H9 (cell line): ENCODE results near the gene DBNL. TPM values are rescaled to one million over a fixed set of nuclear protein-coding genes. Genes with fewer than 3 reads are reported as not detected.

Source experiments
- DNase-seq: peaks from one replicate; pipeline ENCODE4 v3.0.0-alpha.2; 2017
- H2AFZ ChIP-seq: one replicate; pipeline ENCODE4 v1.6.1; 2013; ENCODE audit warnings: mild to moderate bottlenecking, low read length, control low read depth, moderate library complexity
- H2AK5ac ChIP-seq: 2 replicates; pipeline ENCODE4 v1.6.1; 2013; ENCODE audit warnings: low read length, control low read depth, mixed read lengths; ENCODE audit not compliant: insufficient read length
- H2BK120ac ChIP-seq: one replicate; pipeline ENCODE4 v1.6.1; 2013; ENCODE audit warnings: low read depth, mild to moderate bottlenecking, low read length, control low read depth, inconsistent platforms; ENCODE audit not compliant: poor library complexity, severe bottlenecking
- H2BK12ac ChIP-seq: 2 replicates; pipeline ENCODE4 v1.6.1; 2013; ENCODE audit warnings: low read length, control low read depth, mixed read lengths, low read depth; ENCODE audit not compliant: insufficient read length
- H2BK15ac ChIP-seq: 2 replicates; pipeline ENCODE4 v1.6.1; 2013; ENCODE audit warnings: low read depth, low read length, control low read depth
- H2BK20ac ChIP-seq: one replicate; pipeline ENCODE4 v1.6.1; 2013; ENCODE audit warnings: low read depth, mild to moderate bottlenecking, low read length, control low read depth, inconsistent platforms; ENCODE audit not compliant: poor library complexity, severe bottlenecking
- H2BK5ac ChIP-seq: 2 replicates; pipeline ENCODE4 v1.6.1; 2013; ENCODE audit warnings: low read length, control low read depth, mixed read lengths; ENCODE audit not compliant: insufficient read length
- H3K14ac ChIP-seq: 2 replicates; pipeline ENCODE4 v1.6.1; 2013; ENCODE audit warnings: low read length, control low read depth; ENCODE audit not compliant: insufficient read depth
- H3K18ac ChIP-seq: 2 replicates; pipeline ENCODE4 v1.6.1; 2013; ENCODE audit warnings: low read depth, mild to moderate bottlenecking, mixed read lengths, low read length, control low read depth; ENCODE audit not compliant: insufficient read length
- H3K23ac ChIP-seq: 2 replicates; pipeline ENCODE4 v1.6.1; 2013; ENCODE audit warnings: low read length, control low read depth, mixed read lengths, low read depth; ENCODE audit not compliant: insufficient read length
- H3K23me2 ChIP-seq: 2 replicates; pipeline ENCODE4 v1.6.1; 2013; ENCODE audit warnings: low read depth, mild to moderate bottlenecking, mixed read lengths, low read length, control low read depth; ENCODE audit not compliant: insufficient read length, poor library complexity, severe bottlenecking
- H3K27ac ChIP-seq: 2 replicates; pipeline ENCODE4 v1.5.1; 2013; ENCODE audit warnings: low read length, control low read depth, mixed read lengths, low read depth; ENCODE audit not compliant: insufficient read length
- H3K27me3 ChIP-seq: 2 replicates; pipeline ENCODE4 v1.6.1; 2013; ENCODE audit warnings: low read length, control low read depth, inconsistent platforms; ENCODE audit not compliant: insufficient read depth
- H3K4ac ChIP-seq: 2 replicates; pipeline ENCODE4 v1.6.1; 2013; ENCODE audit warnings: low read depth, mild to moderate bottlenecking, control low read depth, inconsistent platforms, low read length, moderate library complexity
- H3K4me1 ChIP-seq: 2 replicates; pipeline ENCODE4 v1.6.1; 2013; ENCODE audit warnings: low read length, control low read depth, inconsistent platforms; ENCODE audit not compliant: insufficient read depth
- H3K4me2 ChIP-seq: 2 replicates; pipeline ENCODE4 v1.6.1; 2013; ENCODE audit warnings: low read length, control low read depth, mixed read lengths; ENCODE audit not compliant: insufficient read length, insufficient read depth
- H3K56ac ChIP-seq: 2 replicates; pipeline ENCODE4 v1.6.1; 2013; ENCODE audit warnings: low read depth, mild to moderate bottlenecking, mixed read lengths, low read length, control low read depth; ENCODE audit not compliant: insufficient read length
- H3K79me1 ChIP-seq: 2 replicates; pipeline ENCODE4 v1.6.1; 2013; ENCODE audit warnings: low read depth, mild to moderate bottlenecking, moderate library complexity, low read length, control low read depth, inconsistent platforms; ENCODE audit not compliant: insufficient read depth, poor library complexity, severe bottlenecking
- H3K79me2 ChIP-seq: 2 replicates; pipeline ENCODE4 v1.6.1; 2013; ENCODE audit warnings: low read length, control low read depth, inconsistent platforms; ENCODE audit not compliant: insufficient read depth
- H3K9ac ChIP-seq: 2 replicates; pipeline ENCODE4 v1.6.1; 2013; ENCODE audit warnings: low read length, control low read depth, mixed read lengths; ENCODE audit not compliant: insufficient read length; ENCODE audit errors: extremely low read depth
- H3K9me3 ChIP-seq: one replicate; pipeline ENCODE4 v1.6.1; 2013; ENCODE audit warnings: low read depth, low read length, inconsistent platforms; ENCODE audit not compliant: control insufficient read depth
- H3T11ph ChIP-seq: one replicate; pipeline ENCODE4 v1.6.1; 2013; ENCODE audit warnings: mild to moderate bottlenecking, low read length, control low read depth, inconsistent platforms
- H4K20me1 ChIP-seq: one replicate; pipeline ENCODE4 v1.6.1; 2013; ENCODE audit not compliant: control insufficient read depth, insufficient read length, insufficient read depth
- H4K5ac ChIP-seq: 2 replicates; pipeline ENCODE4 v1.6.1; 2013; ENCODE audit warnings: low read depth, mild to moderate bottlenecking, mixed read lengths, low read length, control low read depth; ENCODE audit not compliant: insufficient read length
- H4K8ac ChIP-seq: replicated peaks from 2 replicates; pipeline ENCODE4 v1.6.1; 2013; ENCODE audit warnings: low read length, control low read depth, mixed read lengths, low read depth; ENCODE audit not compliant: insufficient read length
- H4K91ac ChIP-seq: 2 replicates; pipeline ENCODE4 v1.6.1; 2013; ENCODE audit warnings: low read depth, mild to moderate bottlenecking, moderate library complexity, mixed read lengths, low read length, control low read depth; ENCODE audit not compliant: insufficient read length
- H3K27ac Mint-ChIP-seq, 3 experiments: 2 replicates in 2 of 3; 3 replicates in 1 of 3; pipeline ENCODE4 v1.8.0; 2020 to 2021; ENCODE audit warnings: mixed read lengths in 3 of 3, mild to moderate bottlenecking in 1 of 3, moderate library complexity in 1 of 3
- H3K27me3 Mint-ChIP-seq: 2 replicates; pipeline ENCODE4 v1.8.0; 2021; ENCODE audit warnings: low read depth, mild to moderate bottlenecking, moderate library complexity, mixed read lengths
- H3K36me3 Mint-ChIP-seq, 3 experiments: 2 replicates in 2 of 3; 3 replicates in 1 of 3; pipeline ENCODE4 v1.8.0; 2020 to 2021; ENCODE audit warnings: low read depth in 3 of 3, mixed read lengths in 3 of 3; ENCODE audit not compliant: insufficient read depth in 1 of 3
- H3K4me1 Mint-ChIP-seq, 2 experiments: 2 replicates each; pipeline ENCODE4 v1.8.0; 2020; ENCODE audit warnings: mixed read lengths in 2 of 2
- H3K4me3 Mint-ChIP-seq, 2 experiments: 2 replicates in 1 of 2; 3 replicates in 1 of 2; pipeline ENCODE4 v1.8.0; 2020 to 2021; ENCODE audit warnings: mild to moderate bottlenecking in 2 of 2, mixed read lengths in 2 of 2, moderate library complexity in 1 of 2
- H3K9me3 Mint-ChIP-seq, 2 experiments: 2 replicates in 1 of 2; 3 replicates in 1 of 2; pipeline ENCODE4 v1.8.0; 2020; ENCODE audit warnings: mild to moderate bottlenecking in 2 of 2, mixed read lengths in 2 of 2, moderate library complexity in 1 of 2
- WGBS: extraction: QIAGEN DNeasy Blood & Tissue Kit; methylation state at CpG from one replicate; pipeline ENCODE4 v1.1.7; 2013; ENCODE audit warnings: missing lambda C conversion rate, low lambda C conversion rate, mixed read lengths; ENCODE audit not compliant: insufficient read length; ENCODE audit errors: extremely low coverage; 5-methylcytosine and 5-hydroxymethylcytosine counted together
- total RNA-seq: library from RNA; stranded (reverse); gene quantifications from 2 replicates; pipeline ENCODE4 v1.2.1, GENCODE V29; 2021
- TF ChIP-seq, protein P1 (sequence below): fragments of 200-600 bp; sonication (generic); conservative IDR thresholded peaks from 3 replicates; pipeline ENCODE4 v1.8.0; 2021; ENCODE audit warnings: antibody characterized with exemption, mild to moderate bottlenecking

DBNL gene
- total RNA-seq, 1 experiment from 2014 or later = 51.3 TPM

DNA sequence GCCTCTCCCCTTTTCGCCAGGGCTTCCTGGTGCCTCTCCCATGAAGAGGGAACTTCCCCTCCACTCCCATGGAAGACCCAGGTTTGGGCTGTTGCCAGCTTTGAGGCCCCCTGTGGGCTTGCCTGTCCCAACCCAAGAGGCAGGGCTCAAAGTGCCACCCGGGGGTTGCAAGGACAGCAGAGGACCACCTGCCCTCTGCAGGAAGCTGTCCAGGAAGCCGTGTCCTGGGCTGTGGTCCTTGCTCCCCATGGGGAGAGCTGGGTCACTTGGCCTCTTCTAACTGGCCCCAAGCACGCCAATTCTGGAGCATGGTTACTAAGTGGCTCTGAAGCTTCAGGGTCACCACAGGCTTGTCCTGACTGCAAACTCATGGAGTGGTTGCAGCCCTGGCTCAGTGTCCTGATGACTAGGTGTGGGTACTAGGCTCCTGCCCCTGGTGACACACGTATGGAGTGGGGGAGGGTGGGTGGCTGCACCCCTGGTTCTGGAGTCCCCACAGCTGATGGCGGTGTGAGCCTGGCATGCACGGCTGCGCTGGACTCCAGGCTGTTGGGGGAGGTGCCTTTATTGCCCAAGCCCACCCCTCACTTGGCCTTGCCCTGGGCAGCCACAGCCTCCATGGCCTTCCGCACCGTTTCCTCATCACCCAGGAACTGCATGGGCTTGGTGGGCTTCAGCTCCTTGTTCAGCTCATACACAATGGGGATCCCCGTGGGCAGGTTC lies 17.8 kb downstream of the DBNL start:
- Histone ChIP-seq H3K18ac (no peak overlapping the region), H4K8ac (no peak overlapping the region), H2AK5ac (no peak overlapping the region), H3K14ac (no peak overlapping the region), H3K56ac (no peak overlapping the region), H3K9me3 (no peaks in the 10 kb centered on the region), H2BK5ac (no peak overlapping the region), H3K4me1 (peaks cover 10% of the 10 kb centered on the region; the same call in 1 of the 2 replicates), H4K20me1 (no peaks in the 10 kb centered on the region), H4K91ac (no peak overlapping the region), H3K79me2 (no peaks in the 10 kb centered on the region), H3T11ph (no peak overlapping the region), H4K5ac (no peak overlapping the region), H3K27ac (no peak overlapping the region), H2AFZ (no peak overlapping the region), H2BK15ac (no peak overlapping the region), H2BK12ac (no peak overlapping the region), H3K4ac (no peak overlapping the region), H2BK20ac (no peak overlapping the region), H3K23ac (no peak overlapping the region), H3K79me1 (no peaks in the 10 kb centered on the region), H3K4me2 (no peak overlapping the region), H3K23me2 (no peaks in the 10 kb centered on the region), H2BK120ac (no peak overlapping the region), H3K27me3 (no peaks in the 10 kb centered on the region), H3K9ac (no peak overlapping the region)
- WGBS = no CpG with 5 or more reads among the region's 11 CpGs
- no peak for DNase-seq
- Mint-ChIP-seq H3K4me3 (no peak overlapping the region), H3K36me3 (peaks cover 14 to 42% (median 25%) of the 10 kb centered on the region in 3 experiments; a peak in 6 of 7 replicates), H3K27me3 (peaks cover 13% of the 10 kb centered on the region), H3K9me3 (no peaks in the 10 kb centered on the region; a peak in 2 of 5 replicates), H3K4me1 (peaks cover 33 to 36% of the 10 kb centered on the region in 2 experiments), H3K27ac (no peak overlapping the region)
- TF ChIP-seq, protein P1, sequence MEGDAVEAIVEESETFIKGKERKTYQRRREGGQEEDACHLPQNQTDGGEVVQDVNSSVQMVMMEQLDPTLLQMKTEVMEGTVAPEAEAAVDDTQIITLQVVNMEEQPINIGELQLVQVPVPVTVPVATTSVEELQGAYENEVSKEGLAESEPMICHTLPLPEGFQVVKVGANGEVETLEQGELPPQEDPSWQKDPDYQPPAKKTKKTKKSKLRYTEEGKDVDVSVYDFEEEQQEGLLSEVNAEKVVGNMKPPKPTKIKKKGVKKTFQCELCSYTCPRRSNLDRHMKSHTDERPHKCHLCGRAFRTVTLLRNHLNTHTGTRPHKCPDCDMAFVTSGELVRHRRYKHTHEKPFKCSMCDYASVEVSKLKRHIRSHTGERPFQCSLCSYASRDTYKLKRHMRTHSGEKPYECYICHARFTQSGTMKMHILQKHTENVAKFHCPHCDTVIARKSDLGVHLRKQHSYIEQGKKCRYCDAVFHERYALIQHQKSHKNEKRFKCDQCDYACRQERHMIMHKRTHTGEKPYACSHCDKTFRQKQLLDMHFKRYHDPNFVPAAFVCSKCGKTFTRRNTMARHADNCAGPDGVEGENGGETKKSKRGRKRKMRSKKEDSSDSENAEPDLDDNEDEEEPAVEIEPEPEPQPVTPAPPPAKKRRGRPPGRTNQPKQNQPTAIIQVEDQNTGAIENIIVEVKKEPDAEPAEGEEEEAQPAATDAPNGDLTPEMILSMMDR = no peak
